Colon (tissue), 2 donors: ENCODE measurements around the gene NLGN3.
"Not testable (repeated sequence)": the region's sequence is repeated elsewhere in the genome, so short reads cannot be mapped to it uniquely, and the experiment has no call there.

Experiments
- FAIRE-seq: peaks from 2 replicates; lab custom pipeline; 2012; peaks lifted over from hg19 to GRCh38; lab: Jason Lieb, UNC
- donor health status: control.
- donor health status: control.

NLGN3 gene

DNA sequence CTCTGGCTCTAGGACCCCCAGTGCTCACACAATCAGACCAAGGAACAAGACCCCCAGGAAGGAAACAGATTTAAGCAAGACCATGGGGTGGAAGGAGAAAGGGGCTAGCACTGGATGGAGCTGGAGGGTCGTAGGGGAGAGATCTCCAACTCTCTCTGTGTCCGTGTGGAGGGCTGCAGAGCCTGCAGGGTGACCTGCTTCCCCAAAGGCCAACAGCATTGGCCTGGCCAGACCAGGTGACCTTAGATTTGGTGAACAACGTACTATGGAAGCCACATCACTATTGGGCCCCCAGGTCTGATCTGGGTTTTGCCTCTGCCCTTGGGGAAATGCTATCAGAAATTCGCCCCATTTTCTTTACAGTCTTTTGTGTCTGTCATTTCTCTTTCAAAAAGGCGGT is 26.0 kb downstream of the NLGN3 start:
- FAIRE-seq, result no peak

DNA sequence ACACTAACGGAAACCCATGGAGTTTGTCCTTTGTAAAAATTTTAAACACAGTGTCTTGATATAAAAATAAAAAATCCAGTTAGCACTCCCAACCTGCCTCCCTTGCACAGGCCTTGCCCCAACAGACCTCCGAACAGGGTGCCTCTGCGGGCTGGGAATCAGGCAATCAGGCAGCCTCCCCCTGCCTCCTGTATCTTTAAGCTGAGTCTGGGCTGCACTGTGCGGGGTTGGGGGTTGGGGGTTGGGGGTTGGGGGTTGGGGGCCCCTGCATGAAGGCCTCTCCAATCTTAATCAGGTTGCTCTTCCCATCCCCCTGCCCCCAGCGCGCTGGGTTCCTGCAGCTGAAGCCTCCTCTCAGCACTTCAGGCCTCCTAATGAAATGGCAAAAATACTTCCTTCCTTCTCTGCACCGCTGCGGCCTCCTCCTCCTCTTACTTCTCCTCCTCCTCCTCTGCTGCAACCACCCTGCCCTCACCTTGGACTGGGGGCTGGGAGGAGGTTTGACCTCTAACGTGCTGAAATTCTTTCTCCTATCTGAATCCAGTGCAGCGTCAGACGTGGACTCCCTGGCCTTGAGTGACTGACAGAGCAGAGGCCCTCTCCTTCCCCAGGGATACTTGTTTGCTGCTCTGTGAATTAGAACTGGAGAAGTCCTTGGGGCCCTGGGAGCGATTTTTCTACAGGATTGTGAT is 26.6 kb downstream of the NLGN3 start:
- FAIRE-seq, result no peak

DNA sequence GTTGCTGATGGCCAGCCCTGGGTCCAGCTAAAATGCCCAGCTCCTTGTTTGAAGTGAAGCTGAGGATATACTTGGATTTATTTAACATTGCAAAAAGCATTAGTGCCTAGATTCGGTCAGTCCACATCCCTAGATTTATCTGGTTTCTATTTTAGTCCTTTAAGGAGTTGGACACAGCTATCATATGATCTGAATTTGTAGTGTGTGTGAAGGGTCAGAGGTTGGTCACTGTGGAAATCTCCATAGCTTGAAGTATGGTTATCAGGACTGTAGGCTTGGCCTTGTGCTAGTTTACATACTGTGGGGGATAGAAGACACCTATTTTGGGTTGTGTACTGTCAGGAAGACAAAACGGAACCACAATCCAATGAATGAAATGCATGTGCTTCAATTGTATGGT is 28.8 kb downstream of the NLGN3 start:
- no peak for FAIRE-seq

DNA sequence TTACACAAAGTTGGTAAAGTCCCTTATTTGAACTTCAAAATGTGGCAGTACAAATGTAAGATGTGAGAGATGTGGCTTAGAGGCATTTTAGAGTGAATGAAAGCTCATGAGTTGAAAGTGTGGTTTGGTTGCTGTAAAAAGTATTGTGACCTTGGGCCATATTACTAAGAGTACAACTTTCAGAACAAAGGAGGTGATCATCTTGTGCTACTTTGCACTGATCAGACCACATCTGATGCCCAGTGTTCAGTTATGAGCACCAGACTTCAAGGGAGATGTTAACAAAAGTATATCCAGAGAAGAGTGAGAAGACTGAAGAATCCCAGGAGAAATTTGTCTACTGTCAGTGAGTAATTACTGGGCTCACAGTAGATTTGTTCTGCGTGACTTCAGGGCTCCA is 30.2 kb downstream of the NLGN3 start:
- FAIRE-seq, result no peak

DNA sequence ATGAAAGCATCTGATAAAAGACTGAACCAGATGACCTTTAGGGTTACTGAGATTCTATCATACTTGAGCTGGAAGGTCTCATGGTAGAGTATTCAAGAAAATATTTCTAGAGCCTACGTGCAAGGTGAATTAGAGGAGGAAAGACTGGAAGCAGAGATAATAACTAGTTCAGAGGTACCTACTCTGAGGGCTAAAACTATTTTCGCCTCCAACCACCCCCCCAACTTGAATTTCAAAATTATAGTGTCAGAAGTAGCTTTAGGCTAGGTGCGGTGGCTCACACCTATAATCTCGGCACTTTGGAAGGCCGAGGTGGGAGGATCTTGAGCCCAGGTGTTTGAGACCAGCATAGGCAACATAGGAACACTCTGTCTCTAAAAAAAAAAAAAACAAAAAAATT is 30.9 kb downstream of the NLGN3 start:
- no peak for FAIRE-seq

DNA sequence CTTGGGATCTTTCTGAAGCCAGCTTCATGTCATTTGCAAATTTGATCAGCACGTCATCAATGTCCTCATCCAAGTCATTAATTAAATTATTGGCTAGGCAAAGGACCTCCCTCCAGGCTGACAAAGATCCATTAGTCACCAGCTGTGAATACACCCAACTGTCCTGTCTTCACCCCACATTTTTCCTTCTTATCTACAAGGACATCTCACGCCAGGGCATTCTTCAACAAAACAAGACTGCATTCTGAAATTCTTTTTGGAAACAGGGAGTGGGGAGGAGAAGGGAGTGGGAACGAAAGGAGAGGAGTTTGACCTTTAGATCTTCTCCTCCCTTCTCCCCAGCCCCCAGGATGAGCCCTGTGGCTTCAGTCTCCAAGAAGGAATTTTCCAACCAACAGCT is 32.7 kb downstream of the NLGN3 start:
- FAIRE-seq, result no peak

DNA sequence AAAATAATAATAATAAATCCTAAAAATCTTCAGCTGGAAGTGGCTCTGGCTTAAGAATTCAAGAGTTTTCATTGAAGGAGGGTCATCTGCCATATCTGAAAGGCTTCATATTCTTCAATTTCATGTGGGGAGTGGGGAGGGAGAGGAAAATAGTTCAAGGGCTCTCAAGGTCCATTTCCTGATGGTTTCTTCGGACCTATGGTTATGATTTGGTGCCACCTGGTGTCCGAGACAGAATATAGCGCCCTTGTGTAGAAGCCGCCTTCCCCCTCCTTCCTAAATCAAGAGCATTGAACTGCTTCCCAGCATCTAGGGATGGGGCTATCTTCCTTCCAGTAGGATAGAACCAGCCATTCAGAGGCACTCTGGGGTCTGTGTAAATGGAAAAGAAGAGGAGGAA is 34.3 kb downstream of the NLGN3 start:
- FAIRE-seq, result peak; percentile 18

DNA sequence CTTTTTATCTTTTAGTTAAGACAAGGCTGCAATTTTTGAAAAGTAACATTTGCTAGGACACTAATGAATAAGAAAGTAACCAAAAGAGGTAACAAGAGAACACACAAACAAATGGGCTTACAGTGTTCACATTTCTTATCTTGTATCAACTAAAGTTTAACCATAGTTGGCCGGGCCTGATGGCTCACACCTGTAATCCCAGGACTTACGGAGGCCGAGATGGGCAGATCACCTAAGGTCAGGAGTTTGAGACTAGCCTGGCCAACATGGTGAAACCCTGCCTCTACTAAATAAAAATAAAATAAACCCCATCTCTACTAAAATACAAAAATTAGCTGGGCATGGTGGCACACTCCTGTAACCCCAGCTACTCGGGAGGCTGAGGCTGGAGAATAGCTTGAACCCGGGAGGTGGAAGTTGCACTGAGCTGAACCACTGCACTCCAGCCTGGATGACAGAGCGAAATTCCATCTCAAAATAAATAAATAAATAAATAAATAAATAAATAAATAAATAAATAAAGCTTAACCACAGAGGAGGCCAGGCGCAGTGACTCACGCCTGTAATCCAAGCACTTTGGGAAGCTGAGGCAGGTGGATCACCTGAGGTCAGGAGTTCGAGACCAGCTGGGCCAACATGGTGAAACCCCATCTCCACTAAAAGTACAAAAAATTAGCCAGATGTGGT is 36.1 kb downstream of the NLGN3 start:
- FAIRE-seq, result not testable (repeated sequence)

DNA sequence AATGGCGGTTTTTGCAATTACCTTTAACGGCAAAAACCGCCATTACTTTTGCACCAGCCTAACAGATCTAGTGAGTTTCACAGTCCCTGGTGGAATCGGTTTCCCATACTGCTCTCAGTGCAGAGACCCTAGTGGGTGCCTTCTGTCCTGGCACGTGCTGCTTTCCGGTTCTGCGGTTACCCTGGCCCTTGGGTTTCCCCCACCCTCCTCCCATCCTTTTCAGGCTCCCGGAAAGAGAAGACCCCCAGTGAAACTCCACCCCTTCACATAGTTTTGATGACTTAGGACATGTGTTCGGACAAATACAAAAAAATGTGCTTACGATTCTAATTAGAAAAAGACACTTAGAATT is 36.9 kb downstream of the NLGN3 start:
- FAIRE-seq, result no peak

DNA sequence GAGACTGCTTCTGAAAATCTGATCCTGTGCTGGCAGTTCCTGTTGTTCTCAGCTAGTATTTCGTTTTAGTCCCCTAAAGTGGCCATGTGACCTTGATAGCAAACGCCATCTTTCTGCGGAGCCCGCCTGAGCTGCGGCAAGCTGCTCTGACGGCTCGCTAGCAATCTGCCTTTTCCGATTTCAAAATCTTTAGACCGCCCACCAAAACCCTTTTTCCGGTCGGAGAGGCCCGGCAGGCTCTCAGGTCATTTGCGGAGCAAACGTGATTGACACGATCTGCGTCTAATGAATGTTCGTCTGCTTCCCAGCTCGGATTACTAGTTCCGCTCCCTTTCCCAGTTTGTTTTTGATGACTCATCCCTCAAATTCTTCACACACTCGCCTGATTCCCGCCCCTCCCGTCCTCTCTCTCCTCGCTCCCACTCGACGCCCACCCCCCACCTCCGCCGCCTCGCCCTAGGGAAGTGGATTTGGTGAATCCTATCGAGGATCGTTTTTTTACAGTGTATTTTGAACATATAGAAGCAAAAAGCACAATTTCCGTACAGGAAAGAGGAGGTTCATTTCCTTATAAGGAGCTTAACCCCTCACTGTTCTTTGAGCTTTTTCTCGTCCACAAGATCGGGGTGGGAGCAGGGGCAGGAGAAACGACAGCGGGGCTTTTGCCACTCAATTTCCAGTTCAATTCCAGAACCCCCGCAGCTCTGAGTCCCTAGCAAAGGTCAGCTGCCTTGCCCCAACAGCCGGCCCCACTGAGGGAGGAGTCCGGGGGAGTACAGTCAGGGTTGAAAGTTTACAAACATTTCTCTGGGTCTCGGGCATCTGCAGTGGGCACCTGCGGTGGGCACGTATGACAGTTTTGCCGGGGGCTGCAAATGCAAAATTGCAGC is 37.5 kb downstream of the NLGN3 start:
- FAIRE-seq, result peak; percentile 51

DNA sequence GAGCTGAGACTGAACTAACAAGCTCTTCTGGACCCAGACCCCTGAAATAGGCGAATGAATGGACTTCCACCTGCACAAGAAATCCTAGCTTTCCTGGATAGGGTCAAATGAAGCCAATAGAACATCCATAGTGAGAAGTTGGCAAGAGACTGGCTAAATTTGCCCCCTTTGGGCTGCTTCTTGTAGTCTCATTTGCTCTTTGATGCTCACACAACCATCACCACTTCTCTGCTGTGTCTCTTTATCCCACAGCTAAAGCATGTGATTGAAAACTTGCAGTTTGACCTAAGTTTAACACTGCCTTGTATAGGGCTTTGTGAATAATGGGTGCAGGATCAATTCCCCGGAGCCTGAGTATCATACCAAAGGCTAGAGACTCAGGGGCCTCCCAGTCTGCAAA is 38.2 kb downstream of the NLGN3 start:
- FAIRE-seq, result no peak

DNA sequence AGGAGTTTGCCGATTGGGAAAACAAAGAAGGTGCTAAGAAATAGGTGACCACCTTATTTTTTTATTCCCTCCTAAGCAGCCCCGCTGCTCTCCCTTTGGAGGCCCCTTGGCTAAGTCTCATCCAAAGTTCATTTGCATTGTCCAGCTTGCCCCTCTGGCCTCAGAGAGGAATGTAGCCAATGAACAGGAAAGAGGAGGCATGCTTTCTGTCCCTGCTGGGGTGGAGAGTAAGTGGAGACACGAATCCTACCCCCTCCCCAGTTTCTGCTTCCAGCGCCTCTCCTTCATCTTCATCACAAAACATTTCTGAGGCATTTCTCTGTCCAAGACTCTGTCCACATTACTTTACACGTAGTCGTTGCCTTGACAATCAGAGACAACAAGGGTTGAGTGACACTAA is 38.7 kb downstream of the NLGN3 start:
- FAIRE-seq, result no peak

DNA sequence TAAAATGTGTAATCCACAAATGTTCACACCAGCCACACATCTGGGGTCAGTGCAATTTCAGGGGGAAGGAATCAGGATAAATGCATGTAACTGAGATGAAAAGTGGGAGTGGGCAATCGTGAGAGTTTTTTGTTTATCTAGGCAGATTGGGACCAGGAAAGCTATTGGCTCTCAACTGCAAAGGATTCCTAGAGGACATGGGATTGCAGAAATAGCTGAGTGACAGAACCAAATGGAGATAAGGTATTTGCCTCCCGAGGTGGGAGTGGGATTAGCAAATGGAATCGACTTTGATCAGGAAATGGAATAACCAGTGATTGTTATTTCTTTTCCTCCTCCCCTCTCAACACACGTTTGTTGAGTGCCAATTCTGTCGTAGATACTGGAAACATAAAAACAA is 39.5 kb downstream of the NLGN3 start:
- FAIRE-seq, result no peak

DNA sequence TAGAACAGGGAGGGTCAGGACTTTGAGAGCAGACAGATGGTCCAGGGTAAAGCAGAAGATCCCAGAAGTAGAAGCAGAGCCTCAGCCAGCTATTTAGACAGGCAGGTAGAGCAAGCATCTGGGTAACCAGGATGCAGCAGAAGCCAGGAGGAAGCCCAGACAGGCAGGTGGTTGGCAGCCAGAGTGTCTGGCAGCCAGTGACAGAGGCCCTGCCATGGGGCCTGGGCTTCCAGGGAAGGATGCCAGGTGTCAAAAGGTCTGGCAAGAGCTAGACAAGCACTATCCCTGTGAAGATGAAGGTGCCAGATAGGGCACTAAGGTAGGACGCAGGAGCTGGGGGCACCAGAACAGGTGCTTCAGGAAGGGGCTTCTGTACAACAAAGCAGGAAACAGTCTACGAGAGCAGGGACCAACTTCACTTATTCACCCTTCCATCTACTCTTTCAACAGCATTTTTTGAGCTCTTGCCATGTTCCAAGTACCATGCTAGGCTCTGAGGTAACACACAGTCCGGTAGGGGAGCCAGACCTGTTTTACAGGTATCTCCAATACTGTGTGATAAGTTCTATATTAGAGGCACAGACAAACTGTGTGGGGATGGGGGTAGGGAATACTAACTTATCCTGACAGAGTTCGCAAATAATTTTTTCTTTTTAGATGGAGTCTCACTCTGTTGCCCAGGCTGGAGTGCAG is 40.3 kb downstream of the NLGN3 start:
- FAIRE-seq, result no peak

DNA sequence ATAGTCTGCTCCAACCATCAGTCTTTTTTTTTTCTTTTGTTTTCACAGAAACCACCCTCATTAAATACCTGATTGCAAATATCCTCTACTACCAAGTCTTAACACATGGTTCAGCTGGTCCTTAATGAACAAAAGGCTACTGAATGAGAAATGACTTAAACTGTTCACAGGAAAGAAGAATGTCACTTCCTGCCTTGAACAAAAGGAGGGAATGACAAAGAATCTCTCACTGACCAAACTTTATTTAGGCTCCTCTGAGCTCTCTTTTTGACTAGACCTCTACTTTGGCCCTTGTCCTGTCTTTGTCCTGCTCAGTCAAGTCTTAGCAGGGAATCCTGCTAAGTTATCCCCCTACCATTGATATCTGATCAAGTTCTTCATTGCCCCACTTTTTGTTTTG is 46.6 kb downstream of the NLGN3 start:
- no peak for FAIRE-seq

DNA sequence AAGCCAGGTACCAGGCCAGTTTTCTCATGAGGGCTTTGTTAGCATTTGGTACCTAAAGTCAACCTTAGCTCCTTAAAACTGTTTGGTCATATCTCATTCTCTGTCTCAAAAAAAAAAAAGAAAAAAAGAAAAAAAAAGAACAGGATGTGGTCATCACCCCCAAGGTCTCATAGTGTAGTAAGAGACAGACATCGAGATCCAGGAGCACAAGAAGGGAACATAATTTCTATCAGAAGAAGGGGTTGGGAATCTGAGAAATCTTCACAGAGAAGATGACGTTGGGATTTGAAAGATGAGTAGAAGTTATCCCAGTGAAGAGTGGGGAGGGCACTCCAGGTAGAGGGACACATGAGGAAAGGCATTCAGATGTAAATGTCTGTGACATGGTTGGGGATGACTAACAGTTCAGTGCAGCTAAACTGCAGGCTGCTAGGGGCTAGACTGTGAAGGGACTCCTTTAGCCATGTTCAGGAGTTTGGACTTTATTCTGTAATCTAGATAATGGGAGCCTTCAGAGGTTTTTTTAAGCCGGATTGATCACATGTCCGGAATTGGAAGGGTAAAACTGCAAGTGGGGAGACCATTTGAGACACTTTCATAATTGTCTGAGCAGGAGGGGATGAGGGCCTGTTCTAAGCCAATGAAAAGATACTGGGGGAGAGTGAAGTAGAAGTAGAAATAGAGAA is 51.5 kb downstream of the NLGN3 start:
- no peak for FAIRE-seq

DNA sequence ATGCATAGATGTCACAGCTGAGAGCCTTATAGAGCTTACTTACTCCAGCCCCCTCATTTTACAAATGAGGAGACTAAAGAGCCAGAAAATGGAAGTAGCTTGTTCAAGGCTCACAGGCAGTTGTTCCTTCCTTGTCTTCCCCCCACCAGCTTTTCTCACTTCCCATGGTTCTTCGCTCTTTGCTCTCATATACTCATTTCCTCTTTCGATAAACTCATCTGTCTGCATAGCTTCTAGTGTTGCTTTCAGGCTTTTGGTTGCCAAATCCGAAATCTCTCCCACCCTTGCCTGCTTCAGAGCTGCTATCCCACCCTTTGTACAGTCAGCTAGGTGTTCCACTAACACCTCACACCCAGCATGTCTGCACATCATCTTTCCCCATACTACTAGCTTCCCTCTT is 53.4 kb downstream of the NLGN3 start:
- no peak for FAIRE-seq

DNA sequence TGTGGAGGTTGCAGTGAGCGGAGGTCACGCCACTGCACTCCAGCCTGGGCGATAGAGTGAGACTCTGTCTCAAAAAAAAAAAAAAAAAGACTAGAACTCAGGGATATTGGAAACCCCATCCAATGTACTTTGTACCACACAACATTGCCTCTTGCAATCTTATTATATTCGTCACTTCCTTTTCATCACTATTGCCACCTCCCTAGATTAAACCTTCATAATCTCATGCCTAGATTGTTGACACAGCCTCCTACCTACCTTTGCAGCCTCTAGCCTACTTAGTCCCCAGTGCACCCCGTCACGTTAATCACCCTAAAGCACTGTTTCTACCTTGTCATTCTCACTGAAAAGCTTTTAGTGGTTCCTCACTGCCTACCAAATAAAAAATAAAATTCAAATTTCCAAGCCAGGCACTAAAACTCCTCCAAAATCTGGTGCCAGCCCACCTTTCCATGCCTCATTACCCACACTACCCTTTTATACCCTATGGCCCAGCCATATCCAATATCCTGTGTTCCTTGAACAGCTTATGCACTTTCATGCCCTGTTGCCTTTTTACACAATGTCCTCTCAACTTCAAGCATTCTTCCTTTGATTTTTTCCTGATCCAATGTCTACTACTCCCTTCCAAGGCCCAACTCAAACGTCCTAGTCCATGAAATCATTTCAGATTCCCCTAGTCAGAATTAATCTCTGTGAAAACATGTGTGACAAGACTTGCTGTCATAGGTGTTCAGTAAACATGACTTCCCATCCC is 54.8 kb downstream of the NLGN3 start:
- no peak for FAIRE-seq

DNA sequence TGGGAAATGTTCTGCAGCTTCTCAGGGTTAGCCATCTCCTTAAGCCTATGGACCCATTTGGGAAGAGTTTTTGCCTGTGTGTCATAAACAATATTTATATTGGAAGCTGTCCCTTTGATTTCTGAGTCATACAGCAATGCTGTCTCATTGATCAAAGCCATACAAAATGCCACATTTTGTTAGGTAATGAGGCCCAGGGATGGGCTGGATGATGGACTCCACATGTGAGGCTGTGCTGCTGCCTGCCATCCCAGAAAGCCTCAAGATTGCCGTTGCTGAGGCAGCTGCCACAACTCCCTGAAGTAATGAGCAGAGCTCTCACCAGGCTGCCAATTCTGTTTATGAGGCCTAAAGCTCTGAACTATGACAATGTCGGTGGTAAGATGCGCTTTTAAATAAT is 66.2 kb downstream of the NLGN3 start:
- no peak for FAIRE-seq

DNA sequence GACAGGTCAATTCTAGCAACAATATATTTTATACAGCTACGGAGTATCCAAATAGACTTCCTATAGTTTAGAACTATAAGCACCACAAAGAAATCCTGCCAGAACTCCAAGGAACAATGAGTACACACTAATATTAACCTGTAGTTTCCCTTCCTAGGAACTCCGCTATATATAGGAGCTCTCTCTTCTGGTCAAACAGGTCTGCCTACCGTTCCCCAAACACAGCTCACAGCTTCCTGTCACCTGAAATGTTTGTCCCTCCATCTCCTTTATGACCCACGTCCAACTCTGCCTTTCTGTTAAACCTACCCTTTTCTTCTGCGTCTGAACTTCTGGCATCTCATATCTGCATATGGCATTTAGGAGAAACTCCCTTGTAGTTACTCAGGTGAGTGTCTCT is 67.9 kb downstream of the NLGN3 start:
- no peak for FAIRE-seq

DNA sequence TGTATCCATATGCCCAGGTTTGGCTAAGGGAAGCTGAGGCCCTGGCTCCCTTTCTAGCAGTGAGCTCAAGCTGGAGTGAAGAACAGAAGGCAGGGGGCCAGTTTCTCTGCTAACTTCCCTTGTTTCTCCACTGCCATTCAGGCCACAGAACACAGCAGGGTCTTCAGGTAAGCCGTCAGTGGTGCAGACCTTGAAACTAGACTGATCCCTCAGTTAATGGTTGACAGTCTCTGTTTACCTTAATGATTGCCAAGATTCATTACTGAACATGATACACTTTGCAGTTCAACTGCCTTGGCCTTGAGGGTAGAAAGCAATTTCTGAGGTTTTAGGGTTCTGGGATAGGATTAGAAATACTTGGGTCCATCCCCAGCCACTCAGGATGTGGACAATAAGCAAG is 69.5 kb downstream of the NLGN3 start:
- no peak for FAIRE-seq
